H1 (cell line): ENCODE results near the gene KLHL2. TPM values are rescaled to one million over a fixed set of nuclear protein-coding genes. Genes with fewer than 3 reads are reported as not detected.

Experiments
- CTCF ChIA-PET: fragments of 300-600 bp; sonication (Branson Sonifier 250); formaldehyde crosslinking; loops from one replicate; lab custom pipeline; 2021; ENCODE audit not compliant: partially characterized antibody; lab: Charles Lee
- POLR2A ChIA-PET: fragments of 300-600 bp; sonication (Branson Sonifier 250); formaldehyde crosslinking; loops from one replicate; lab custom pipeline; 2021; ENCODE audit warnings: inconsistent platforms; ENCODE audit not compliant: partially characterized antibody; lab: Charles Lee
- DNase-seq, 2 experiments: peaks; one replicate each; pipeline versions ENCODE4 v3.0.0 to v3.0.0-alpha.2; 2010 to 2022; ENCODE audit warnings: low spot score in 2 of 2, low read depth in 1 of 2, mixed read lengths in 1 of 2
- FAIRE-seq: peaks from 2 replicates; lab custom pipeline; 2011; peaks lifted over from hg19 to GRCh38; lab: Jason Lieb, UNC
- H2AFZ ChIP-seq: 2 replicates; pipeline ENCODE4 v1.8.1; 2012; ENCODE audit warnings: low read length, inconsistent platforms
- H2AK5ac ChIP-seq: 2 replicates; pipeline ENCODE4 v1.6.1; 2013; ENCODE audit warnings: low read depth, low read length
- H2BK120ac ChIP-seq: replicated peaks from 2 replicates; pipeline ENCODE3; 2013; ENCODE audit warnings: low read depth, low read length, inconsistent platforms
- H2BK12ac ChIP-seq: 2 replicates; pipeline ENCODE4 v1.6.1; 2013; ENCODE audit warnings: low read depth, low read length
- H2BK15ac ChIP-seq: 2 replicates; pipeline ENCODE4 v1.6.1; 2013; ENCODE audit warnings: low read length
- H2BK20ac ChIP-seq: 2 replicates; pipeline ENCODE4 v1.6.1; 2013; ENCODE audit warnings: low read length
- H2BK5ac ChIP-seq: 2 replicates; pipeline ENCODE4 v1.6.1; 2013; ENCODE audit warnings: low read depth, low read length
- H3K14ac ChIP-seq: 2 replicates; pipeline ENCODE4 v1.6.1; 2013; ENCODE audit warnings: inconsistent platforms; ENCODE audit not compliant: insufficient read length
- H3K18ac ChIP-seq: 2 replicates; pipeline ENCODE4 v1.6.1; 2013; ENCODE audit warnings: low read length; ENCODE audit errors: extremely low read depth
- H3K23ac ChIP-seq: 2 replicates; pipeline ENCODE4 v1.6.1; 2013; ENCODE audit warnings: inconsistent platforms; ENCODE audit not compliant: insufficient read length
- H3K23me2 ChIP-seq: 2 replicates; pipeline ENCODE4 v1.6.1; 2013; ENCODE audit warnings: low read depth, low read length
- H3K27ac ChIP-seq: 2 replicates; pipeline ENCODE4 v1.6.1; 2011; ENCODE audit warnings: low read depth, low read length, inconsistent platforms
- H3K27me3 ChIP-seq, 4 experiments: replicated peaks in 1 of 4; 1 replicate in 1 of 4; 2 replicates in 3 of 4; pipeline versions ENCODE4 v1.6.1 to v1.8.1; 2011 to 2013; ENCODE audit warnings: low read length in 3 of 4, mild to moderate bottlenecking in 3 of 4, inconsistent platforms in 2 of 4, mixed read lengths in 2 of 4, moderate library complexity in 1 of 4; ENCODE audit not compliant: control insufficient read depth in 3 of 4, insufficient read depth in 3 of 4; ENCODE audit errors: extremely low read depth in 1 of 4
- H3K36me3 ChIP-seq, 4 experiments: 2 replicates each; pipeline versions ENCODE4 v1.6.1 to v1.8.1; 2011 to 2013; ENCODE audit warnings: mild to moderate bottlenecking in 4 of 4, low read length in 3 of 4, moderate library complexity in 2 of 4, control low read depth in 1 of 4, inconsistent platforms in 1 of 4; ENCODE audit not compliant: insufficient read depth in 4 of 4, control insufficient read depth in 2 of 4
- H3K4ac ChIP-seq: replicated peaks from 2 replicates; pipeline ENCODE3; 2013; ENCODE audit warnings: low read length, low read depth, mixed read lengths, inconsistent platforms; ENCODE audit not compliant: insufficient read length
- H3K4me1 ChIP-seq, 4 experiments: replicated peaks in 1 of 4; 1 replicate in 1 of 4; 2 replicates in 3 of 4; pipeline versions ENCODE4 v1.6.1 to v1.8.1; 2011 to 2013; ENCODE audit warnings: low read length in 3 of 4, inconsistent platforms in 2 of 4, mixed read lengths in 1 of 4; ENCODE audit not compliant: insufficient read depth in 4 of 4, control insufficient read depth in 3 of 4
- H3K4me2 ChIP-seq, 2 experiments: 2 replicates each; pipeline versions ENCODE4 v1.6.1 to v1.8.1; 2011 to 2013; ENCODE audit warnings: low read depth in 2 of 2, low read length in 2 of 2, control low read depth in 1 of 2, inconsistent platforms in 1 of 2, mild to moderate bottlenecking in 1 of 2; ENCODE audit not compliant: insufficient read depth in 1 of 2
- H3K4me3 ChIP-seq, 4 experiments: fragments of 200-600, 300-600 bp in 1 of 4; sonication (generic), shearing (Covaris generic), sonication (Bioruptor Twin) in 1 of 4; 2 replicates each; pipeline versions ENCODE4 v1.5.1 to v1.8.1; 2011 to 2016; ENCODE audit warnings: low read length in 4 of 4, low read depth in 3 of 4, control low read depth in 2 of 4, inconsistent platforms in 2 of 4, mild to moderate bottlenecking in 2 of 4, mixed read lengths in 1 of 4, moderate library complexity in 1 of 4; ENCODE audit not compliant: insufficient read depth in 2 of 4; ENCODE audit errors: extremely low read depth in 1 of 4
- H3K56ac ChIP-seq: replicated peaks from 2 replicates; pipeline ENCODE3; 2013; ENCODE audit warnings: low read depth, mild to moderate bottlenecking, mixed read lengths, low read length, inconsistent platforms; ENCODE audit not compliant: insufficient read length
- H3K79me1 ChIP-seq: 2 replicates; pipeline ENCODE4 v1.6.1; 2013; ENCODE audit warnings: low read depth, low read length, control low read depth
- H3K79me2 ChIP-seq, 2 experiments: 2 replicates each; pipeline versions ENCODE4 v1.6.1 to v1.8.1; 2012 to 2013; ENCODE audit warnings: low read length in 2 of 2, mild to moderate bottlenecking in 2 of 2, inconsistent platforms in 1 of 2; ENCODE audit not compliant: insufficient read depth in 2 of 2, control insufficient read depth in 1 of 2
- H3K9ac ChIP-seq, 4 experiments: replicated peaks in 1 of 4; 1 replicate in 1 of 4; 2 replicates in 3 of 4; pipeline versions ENCODE4 v1.6.1 to v1.8.1; 2011 to 2013; ENCODE audit warnings: low read depth in 3 of 4, low read length in 3 of 4, control low read depth in 2 of 4, mild to moderate bottlenecking in 2 of 4, moderate library complexity in 2 of 4, inconsistent platforms in 1 of 4; ENCODE audit errors: extremely low read depth in 1 of 4
- H3K9me3 ChIP-seq, 2 experiments: 2 replicates each; pipeline versions ENCODE4 v1.6.1 to v1.8.1; 2012 to 2013; ENCODE audit warnings: mild to moderate bottlenecking in 2 of 2, moderate library complexity in 2 of 2, control low read depth in 1 of 2, inconsistent platforms in 1 of 2, low read depth in 1 of 2, low read length in 1 of 2, mixed read lengths in 1 of 2; ENCODE audit not compliant: insufficient read depth in 2 of 2
- H4K20me1 ChIP-seq, 2 experiments: replicated peaks in 1 of 2; 2 replicates each; pipeline versions ENCODE3 to v1.8.1; 2011 to 2013; ENCODE audit warnings: inconsistent platforms in 2 of 2, low read length in 2 of 2, mild to moderate bottlenecking in 1 of 2; ENCODE audit not compliant: insufficient read depth in 2 of 2, control insufficient read depth in 1 of 2
- H4K5ac ChIP-seq: 2 replicates; pipeline ENCODE4 v1.6.1; 2013; ENCODE audit warnings: low read length, low read depth, mixed read lengths, inconsistent platforms; ENCODE audit not compliant: insufficient read length
- H4K8ac ChIP-seq: 2 replicates; pipeline ENCODE4 v1.8.0; 2013; ENCODE audit warnings: mild to moderate bottlenecking, moderate library complexity, low read length, inconsistent platforms; ENCODE audit not compliant: insufficient read depth; ENCODE audit errors: extremely low read depth
- H4K91ac ChIP-seq: replicated peaks from 2 replicates; pipeline ENCODE3; 2013; ENCODE audit warnings: low read length, mixed read lengths, inconsistent platforms; ENCODE audit not compliant: insufficient read length
- BACH1 ChIP-seq: IDR thresholded peaks from 2 replicates; pipeline ENCODE4 v1.6.1; 2012; ENCODE audit warnings: low read length, improper control_type of control experiment
- CHD2 ChIP-seq: IDR thresholded peaks from 2 replicates; pipeline ENCODE4 v1.6.1; 2012; ENCODE audit warnings: low read length, improper control_type of control experiment
- CTBP2 ChIP-seq: IDR thresholded peaks from 2 replicates; pipeline ENCODE4 v1.7.0; 2011; ENCODE audit warnings: borderline replicate concordance, mild to moderate bottlenecking, moderate library complexity, mixed read lengths, low read length; ENCODE audit not compliant: insufficient read depth, insufficient read length
- EP300 ChIP-seq, 2 experiments: IDR thresholded peaks; 1 replicate in 1 of 2; 2 replicates in 1 of 2; pipeline ENCODE4 v1.6.1; 2011 to 2012; ENCODE audit warnings: low read depth in 2 of 2, low read length in 2 of 2, mild to moderate bottlenecking in 2 of 2, borderline replicate concordance in 1 of 2, inconsistent platforms in 1 of 2, moderate library complexity in 1 of 2
- KDM5A ChIP-seq: fragments of 200-600 bp; IDR thresholded peaks from 2 replicates; pipeline ENCODE4 v1.7.1; 2012; ENCODE audit warnings: mild to moderate bottlenecking, low read length, inconsistent platforms, mixed read lengths
- PHF8 ChIP-seq: fragments of 200-600 bp; sonication (generic); conservative IDR thresholded peaks from 2 replicates; pipeline ENCODE4 v1.7.1; 2012; ENCODE audit warnings: low read depth, mild to moderate bottlenecking, inconsistent platforms, low read length, moderate library complexity
- POLR2A ChIP-seq, 2 experiments: IDR thresholded peaks; 1 replicate in 1 of 2; 2 replicates in 1 of 2; pipeline ENCODE4 v1.6.1; 2011; ENCODE audit warnings: low read depth in 2 of 2, low read length in 2 of 2, mild to moderate bottlenecking in 2 of 2; ENCODE audit errors: control extremely low read depth in 1 of 2
- POLR2AphosphoS5 ChIP-seq: IDR thresholded peaks from 2 replicates; pipeline ENCODE4 v1.6.1; 2011; ENCODE audit warnings: low read depth, low read length
- POU5F1 ChIP-seq: IDR thresholded peaks from 2 replicates; pipeline ENCODE4 v1.6.1; 2011; ENCODE audit warnings: low read depth, mild to moderate bottlenecking, low read length, moderate library complexity
- RBBP5 ChIP-seq: IDR thresholded peaks from 2 replicates; pipeline ENCODE4 v1.7.1; 2012; ENCODE audit warnings: low read depth, mild to moderate bottlenecking, inconsistent platforms, low read length, moderate library complexity, borderline replicate concordance
- RNF2 ChIP-seq: fragments of 200-900, 300-1000 bp; sonication (generic); IDR thresholded peaks from 2 replicates; pipeline ENCODE4 v1.7.1; 2016; ENCODE audit warnings: borderline replicate concordance, low read depth, mild to moderate bottlenecking, antibody characterized with exemption, low read length; ENCODE audit not compliant: poor library complexity, severe bottlenecking; ENCODE audit errors: missing control alignments
- SIX5 ChIP-seq: IDR thresholded peaks from 2 replicates; pipeline ENCODE4 v1.6.1; 2011; ENCODE audit warnings: mild to moderate bottlenecking, low read depth, low read length
- SP4 ChIP-seq: IDR thresholded peaks from 2 replicates; pipeline ENCODE4 v1.6.1; 2012; ENCODE audit warnings: low read length, inconsistent platforms
- SRF ChIP-seq: IDR thresholded peaks from 2 replicates; pipeline ENCODE4 v1.6.1; 2011; ENCODE audit warnings: mild to moderate bottlenecking, low read depth, low read length, moderate library complexity
- WGBS, 2 experiments: shearing (Covaris generic) in 1 of 2; methylation state at CpG; one replicate each; pipeline versions ENCODE4 v1.1.6 to v1.1.7; 2013 to 2015; ENCODE audit warnings: low lambda C conversion rate in 2 of 2, mixed read lengths in 2 of 2, inconsistent platforms in 1 of 2, low coverage in 1 of 2, missing lambda C conversion rate in 1 of 2; ENCODE audit not compliant: insufficient replicate concordance in 2 of 2, insufficient coverage in 1 of 2, insufficient read length in 1 of 2; ENCODE audit errors: extremely low coverage in 1 of 2, missing lambda C conversion rate in 1 of 2; 5-methylcytosine and 5-hydroxymethylcytosine counted together
- polyA plus RNA-seq, 7 experiments: library from polyadenylated mRNA; depleted of rRNA in 3 of 7; stranded (reverse) in 5 of 7; unstranded in 2 of 7; fragments of >200 nt in 5 of 7; fragments of 200-250 nt in 2 of 7; gene quantifications; 1 replicate in 5 of 7; 2 replicates in 1 of 7; 4 replicates in 1 of 7; pipeline versions ENCODE4 v1.2.1 to v1.2.3, GENCODE V29; 2011 to 2013; ENCODE audit warnings: missing spikeins in 2 of 7, mixed read lengths in 2 of 7
- total RNA-seq: library from RNA; stranded (reverse); fragmentation: NEBNext Ultra II Directional; extraction: Animal tissue kit (Norgen Biotek cat#: 25700); gene quantifications from 2 replicates; pipeline ENCODE4 v1.2.1, GENCODE V29; 2021
- TF ChIP-seq, protein P1 (sequence below): IDR thresholded peaks from 2 replicates; pipeline ENCODE4 v1.6.1; 2012; ENCODE audit warnings: inconsistent platforms

KLHL2 gene
- total and polyA plus RNA-seq, 2 of the 8 experiments (the other 6 are each of a cell fraction or from before 2014, with no cell fraction given) = 5.2 to 12.0 TPM

DNA sequence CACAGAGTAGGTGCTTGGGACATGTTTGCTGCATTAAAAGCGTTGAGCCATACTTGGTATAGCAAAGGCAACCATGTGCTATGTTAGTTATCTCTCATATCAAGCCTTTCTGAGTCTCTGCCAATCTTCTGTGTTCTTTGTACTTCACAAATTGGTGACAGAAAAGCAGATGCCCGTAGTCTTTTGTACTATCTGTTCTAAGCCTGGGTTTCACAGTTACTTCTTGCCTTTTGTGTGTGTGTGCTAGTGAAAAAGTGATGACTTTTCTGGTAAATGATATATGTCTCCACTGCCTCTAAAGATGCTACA lies 16.1 kb upstream of the KLHL2 start:
- H2AFZ ChIP-seq = 0 out of 2 replicates have a peak overlapping the region, but pooled peaks have one; percentile 19
- no peak overlapping the region for H2BK20ac ChIP-seq
- no peak overlapping the region for H3K4ac ChIP-seq
- H2BK120ac ChIP-seq = no peak overlapping the region
- DNase-seq = no peak
- H4K8ac ChIP-seq = no peak overlapping the region
- no peak overlapping the region for H4K5ac ChIP-seq
- H3K18ac ChIP-seq = no peak overlapping the region
- H4K20me1 ChIP-seq = no peaks in the 10 kb centered on the region
- H2BK12ac ChIP-seq = no peak overlapping the region
- no peak for FAIRE-seq
- no peak overlapping the region for H3K56ac ChIP-seq
- no peaks in the 10 kb centered on the region for H3K79me2 ChIP-seq
- H3K27ac ChIP-seq = no peak overlapping the region
- no peaks in the 10 kb centered on the region for H3K79me1 ChIP-seq
- ChIA-PET POLR2A (no interaction called here), CTCF (interaction anchor here (0.6 to 0.8 kb wide), 2 partner anchors 13 to 60 kb away, joined by 3 read pairs; no protein-coding TSS in a partner anchor)
- H3K23me2 ChIP-seq = no peaks in the 10 kb centered on the region
- WGBS, 2 experiments = 95% methylated on average over 2 of the region's 2 CpGs; no CpG with 5 or more reads in 1 of the 2 experiments
- H3K23ac ChIP-seq = no peak overlapping the region
- no peak overlapping the region for H3K4me3 ChIP-seq
- no peak overlapping the region for H3K4me2 ChIP-seq
- H3K9ac ChIP-seq = no peak overlapping the region
- H3K4me1 ChIP-seq = no peaks in the 10 kb centered on the region
- H2BK15ac ChIP-seq = no peak overlapping the region
- no peaks in the 10 kb centered on the region for H3K36me3 ChIP-seq
- no peak overlapping the region for H2AK5ac ChIP-seq
- H3K14ac ChIP-seq = no peak overlapping the region
- no peak overlapping the region for H2BK5ac ChIP-seq
- H4K91ac ChIP-seq = no peak overlapping the region
- H3K27me3 ChIP-seq = no peaks in the 10 kb centered on the region
- no peaks in the 10 kb centered on the region for H3K9me3 ChIP-seq
- TF ChIP-seq EP300 (IDR thresholded peaks at IDR 0.05; ENCODE audit: borderline replicate concordance in 1 of 2, low read depth in 2 of 2, low read length in 2 of 2) (no peak), PHF8 (no peak), SP4 (no peak), POLR2A (IDR thresholded peaks at IDR 0.05; ENCODE audit: control extremely low read depth in 1 of 2, low read depth in 2 of 2, low read length in 2 of 2) (no peak), RNF2 (no peak), SRF (no peak), POLR2AphosphoS5 (no peak), CHD2 (no peak), KDM5A (no peak), CTBP2 (no peak), SIX5 (no peak), POU5F1 (no peak), BACH1 (no peak), RBBP5 (no peak)
- TF ChIP-seq, protein P1, sequence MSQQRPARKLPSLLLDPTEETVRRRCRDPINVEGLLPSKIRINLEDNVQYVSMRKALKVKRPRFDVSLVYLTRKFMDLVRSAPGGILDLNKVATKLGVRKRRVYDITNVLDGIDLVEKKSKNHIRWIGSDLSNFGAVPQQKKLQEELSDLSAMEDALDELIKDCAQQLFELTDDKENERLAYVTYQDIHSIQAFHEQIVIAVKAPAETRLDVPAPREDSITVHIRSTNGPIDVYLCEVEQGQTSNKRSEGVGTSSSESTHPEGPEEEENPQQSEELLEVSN = no peak
